Activated T-helper 1 cell treated with Interleukin-2 at 50 U/mL for 16 hours (primary cell): Measurements from ENCODE around the gene TMEM184B.
"Not testable (repeated sequence)": the region's sequence is repeated elsewhere in the genome, so short reads cannot be mapped to it uniquely, and the experiment has no call there.

Experiments
- DNase-seq: peaks from one replicate; pipeline ENCODE4 v3.0.0-alpha.2; 2020; ENCODE audit warnings: low read depth

The TMEM184B gene

DNA sequence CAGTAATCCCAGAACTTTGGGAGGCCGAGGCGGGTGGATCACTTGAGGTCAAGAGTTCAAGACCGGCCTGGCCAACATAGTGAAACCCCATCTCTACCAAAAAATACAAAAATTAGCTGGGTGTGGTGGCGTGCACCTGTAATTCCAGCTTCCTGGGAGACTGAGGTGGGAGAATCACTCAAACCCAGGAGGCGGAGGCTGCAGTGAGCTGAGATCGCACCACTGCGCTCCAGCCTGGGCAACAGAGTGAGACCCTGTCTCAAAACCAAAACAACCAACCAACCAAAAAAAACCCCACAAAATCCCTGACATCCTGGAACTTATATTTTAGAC is 94.2 kb downstream of the TMEM184B start:
- DNase-seq, result not testable (repeated sequence)

DNA sequence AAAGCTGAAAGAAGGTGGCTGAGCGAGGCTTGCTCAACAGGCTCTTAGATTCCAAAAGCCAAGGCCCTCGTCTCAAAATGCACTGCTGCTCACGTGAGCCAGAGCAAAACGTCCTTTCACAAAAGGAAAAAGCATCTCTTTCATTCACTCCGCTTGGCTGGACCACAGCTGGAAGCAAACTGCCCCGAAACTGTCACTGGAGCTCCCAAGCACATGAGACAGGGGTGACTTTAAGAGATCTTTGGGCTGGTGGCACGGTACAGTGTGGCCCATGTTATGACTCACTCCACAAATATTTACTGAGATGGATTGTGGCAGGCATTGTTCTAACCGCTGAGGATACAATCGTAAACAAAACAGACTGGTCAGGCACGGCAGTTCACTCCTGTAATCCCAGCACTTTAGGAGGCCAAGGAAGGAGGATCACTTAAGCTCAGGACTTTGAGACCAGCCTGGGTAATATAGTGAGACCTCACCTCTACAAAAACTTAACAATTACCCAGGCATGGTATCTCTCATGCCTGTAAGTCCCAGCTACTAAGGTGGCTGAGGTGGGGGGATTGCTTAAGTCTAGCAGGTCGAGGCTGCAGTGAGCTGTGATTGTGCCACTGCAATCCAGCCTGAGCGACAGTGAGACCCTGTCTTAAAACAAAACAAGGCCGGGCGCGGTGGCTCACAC is 94.7 kb downstream of the TMEM184B start:
- no peak for DNase-seq

DNA sequence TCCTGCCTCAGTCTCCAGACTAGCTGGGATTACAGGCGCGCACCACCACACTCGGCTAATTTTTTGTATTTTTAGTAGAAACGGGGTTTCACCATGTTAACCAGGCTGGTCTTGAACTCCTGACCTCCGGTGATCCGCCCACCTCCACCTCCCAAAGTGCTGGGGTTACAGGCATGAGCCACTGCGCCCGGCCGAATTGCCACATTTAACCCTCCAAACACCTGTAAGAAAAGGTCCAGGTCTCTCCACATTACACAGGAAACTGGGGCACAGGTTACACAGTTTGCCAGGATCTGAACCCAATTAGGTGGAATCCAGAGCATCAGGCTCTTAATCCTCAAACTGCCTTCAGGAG is 95.3 kb downstream of the TMEM184B start:
- not testable (repeated sequence) for DNase-seq

DNA sequence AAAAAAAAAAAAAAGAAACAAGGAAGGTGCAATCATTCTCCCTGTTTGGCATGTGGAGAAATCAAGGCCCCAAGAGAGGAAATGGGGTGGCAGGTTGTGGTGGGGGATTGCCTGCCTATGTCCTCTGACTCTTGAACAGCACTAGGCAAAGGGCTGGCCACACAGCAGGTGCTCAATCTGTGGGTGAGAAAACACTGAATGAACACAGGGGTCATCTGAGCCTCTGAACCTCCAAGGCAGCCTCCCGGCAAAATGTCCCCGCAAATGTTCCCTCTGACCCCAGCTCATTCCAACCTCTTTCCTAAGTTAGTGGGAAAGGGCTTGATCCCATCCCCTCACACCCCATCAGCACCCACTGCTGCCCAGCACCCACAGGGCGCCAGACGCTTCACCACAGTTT is 95.8 kb downstream of the TMEM184B start:
- no peak for DNase-seq

DNA sequence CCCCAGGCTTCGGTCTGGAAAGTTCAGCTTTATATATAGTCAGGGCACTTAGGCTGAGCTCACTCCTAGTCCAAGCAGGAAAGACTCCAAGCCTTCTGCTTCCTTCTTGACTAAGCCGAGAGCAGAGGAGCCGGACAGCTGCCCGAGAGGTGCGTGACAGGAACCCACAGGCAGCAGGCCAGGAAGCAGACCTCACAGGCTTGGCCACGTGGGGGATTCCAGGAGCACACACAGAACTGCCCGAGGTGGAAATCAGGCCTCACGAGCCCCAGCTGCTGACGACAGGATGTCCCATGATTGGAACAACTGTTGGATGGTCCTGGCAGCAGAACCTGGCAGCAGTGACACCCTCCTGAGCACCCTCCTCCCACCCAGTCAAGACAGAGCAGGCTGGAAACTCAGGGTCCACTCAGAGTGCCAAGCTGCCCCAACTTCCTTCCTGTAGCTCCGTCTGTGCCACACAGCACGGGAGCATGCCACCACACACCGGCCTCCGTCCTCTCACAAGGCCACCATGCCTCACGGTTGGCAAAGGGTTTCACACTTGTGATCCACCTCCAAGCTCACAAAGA is 96.6 kb downstream of the TMEM184B start:
- DNase-seq, result peak; percentile 14

DNA sequence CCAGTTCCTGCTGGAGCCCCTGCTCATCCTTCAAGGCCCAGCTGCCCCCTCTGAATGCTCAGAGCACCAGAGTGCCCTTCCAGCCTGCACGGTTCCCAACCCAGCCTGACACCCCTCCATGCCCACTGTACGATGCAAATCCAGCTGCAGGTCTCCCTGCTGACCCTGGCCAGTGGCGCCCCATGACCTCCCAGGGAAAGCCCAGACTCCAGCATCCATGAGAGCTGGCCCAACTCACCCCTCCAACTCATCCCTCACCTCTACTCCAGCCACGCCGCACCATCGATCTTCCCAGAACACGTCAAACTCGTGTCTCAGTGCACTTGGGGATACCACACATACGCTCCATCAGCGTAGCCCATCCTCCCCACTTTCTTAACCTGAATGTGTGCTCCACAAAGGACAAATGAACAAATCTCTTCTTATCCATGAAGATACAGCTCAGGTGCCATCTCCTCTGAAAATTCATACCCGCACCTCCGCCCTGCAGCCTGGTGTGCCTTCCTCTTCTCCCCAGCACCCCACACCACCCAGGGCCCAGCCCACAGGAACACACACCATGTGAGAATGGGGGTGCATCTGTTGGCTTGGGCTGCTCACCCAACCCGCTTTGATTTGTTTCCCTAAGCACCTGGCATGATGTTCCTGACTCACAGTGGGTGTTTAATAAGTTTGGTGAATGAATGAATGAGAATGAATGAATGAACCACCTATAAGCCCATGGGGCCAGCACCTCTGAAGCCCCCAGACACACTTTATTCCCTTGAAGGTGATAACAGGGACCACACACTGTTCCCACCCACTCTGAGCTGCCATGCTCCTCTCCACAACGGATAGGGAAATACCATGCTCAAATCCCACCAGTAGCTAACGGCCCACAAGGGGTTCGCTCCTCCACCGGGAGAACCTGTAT is 97.3 kb downstream of the TMEM184B start:
- no peak for DNase-seq

DNA sequence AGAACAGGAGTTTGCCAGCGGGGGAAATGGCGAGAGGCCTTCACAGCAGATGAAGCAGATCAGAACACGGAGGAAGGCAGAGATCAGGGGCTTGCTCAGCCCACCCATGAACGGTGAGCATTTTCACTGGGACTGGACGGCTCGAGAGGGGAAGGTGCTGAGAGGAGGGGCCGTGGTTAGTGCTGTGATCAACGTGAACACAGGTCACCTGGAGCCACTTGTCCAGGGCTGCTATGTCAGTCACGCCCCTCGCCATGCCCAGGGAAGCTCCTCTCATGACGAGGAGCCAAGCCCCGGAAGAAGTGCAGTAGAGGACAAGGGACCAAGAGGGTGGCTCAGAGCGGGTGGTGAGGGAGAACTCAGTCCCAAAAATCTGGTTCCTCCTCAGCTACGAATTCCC is 98.2 kb downstream of the TMEM184B start:
- no peak for DNase-seq

DNA sequence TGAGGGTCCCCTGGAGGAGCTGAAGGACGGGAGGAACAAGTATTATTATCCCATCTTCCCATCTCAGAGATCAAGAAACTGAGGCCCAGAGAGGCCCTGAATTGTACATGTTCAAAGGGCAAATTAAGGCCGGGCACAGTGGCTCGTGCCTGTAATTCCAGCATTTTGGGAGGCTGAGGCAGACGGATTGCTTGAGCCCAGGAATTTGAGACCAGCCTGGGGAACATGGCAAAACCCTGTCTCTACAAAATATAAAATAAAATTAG is 99.2 kb downstream of the TMEM184B start:
- no peak for DNase-seq

DNA sequence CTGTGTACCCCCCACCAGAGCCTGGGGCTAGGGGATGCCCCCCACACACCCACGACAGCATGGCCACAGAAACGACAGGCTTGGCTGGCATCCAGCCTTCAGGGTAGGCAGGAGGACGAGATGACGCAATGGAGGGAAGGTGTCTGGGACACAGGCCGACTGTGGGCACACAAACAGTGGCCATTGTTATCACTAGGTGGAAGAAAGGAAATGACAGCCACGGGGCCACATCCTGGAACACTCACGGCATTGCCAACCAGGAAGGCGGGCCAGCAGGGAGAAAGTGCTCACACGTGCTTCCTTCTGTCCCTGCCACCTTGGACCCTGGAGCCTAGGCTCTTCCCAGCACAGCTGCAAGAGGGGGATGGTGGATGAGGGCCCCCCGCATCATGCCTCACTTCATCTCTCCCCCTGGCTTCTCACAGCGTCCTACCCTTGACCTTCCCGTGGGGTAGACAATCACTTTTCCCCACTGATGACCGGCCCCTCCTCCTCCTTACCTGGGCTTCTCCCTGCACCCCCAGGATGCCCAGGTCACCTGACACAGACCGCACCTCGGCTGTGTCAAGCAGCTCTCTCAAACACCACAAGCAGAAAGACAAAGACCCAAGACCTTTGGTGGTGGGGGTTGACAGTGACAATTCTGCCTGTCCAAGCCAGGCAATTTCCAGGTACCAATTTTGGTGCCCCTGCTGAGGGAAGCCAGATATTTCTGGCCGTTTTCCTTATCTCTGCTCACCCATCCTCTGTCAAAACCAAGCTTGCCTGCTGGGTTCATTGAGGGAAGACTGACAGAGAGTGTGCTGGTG is 99.8 kb downstream of the TMEM184B start:
- DNase-seq, result no peak

DNA sequence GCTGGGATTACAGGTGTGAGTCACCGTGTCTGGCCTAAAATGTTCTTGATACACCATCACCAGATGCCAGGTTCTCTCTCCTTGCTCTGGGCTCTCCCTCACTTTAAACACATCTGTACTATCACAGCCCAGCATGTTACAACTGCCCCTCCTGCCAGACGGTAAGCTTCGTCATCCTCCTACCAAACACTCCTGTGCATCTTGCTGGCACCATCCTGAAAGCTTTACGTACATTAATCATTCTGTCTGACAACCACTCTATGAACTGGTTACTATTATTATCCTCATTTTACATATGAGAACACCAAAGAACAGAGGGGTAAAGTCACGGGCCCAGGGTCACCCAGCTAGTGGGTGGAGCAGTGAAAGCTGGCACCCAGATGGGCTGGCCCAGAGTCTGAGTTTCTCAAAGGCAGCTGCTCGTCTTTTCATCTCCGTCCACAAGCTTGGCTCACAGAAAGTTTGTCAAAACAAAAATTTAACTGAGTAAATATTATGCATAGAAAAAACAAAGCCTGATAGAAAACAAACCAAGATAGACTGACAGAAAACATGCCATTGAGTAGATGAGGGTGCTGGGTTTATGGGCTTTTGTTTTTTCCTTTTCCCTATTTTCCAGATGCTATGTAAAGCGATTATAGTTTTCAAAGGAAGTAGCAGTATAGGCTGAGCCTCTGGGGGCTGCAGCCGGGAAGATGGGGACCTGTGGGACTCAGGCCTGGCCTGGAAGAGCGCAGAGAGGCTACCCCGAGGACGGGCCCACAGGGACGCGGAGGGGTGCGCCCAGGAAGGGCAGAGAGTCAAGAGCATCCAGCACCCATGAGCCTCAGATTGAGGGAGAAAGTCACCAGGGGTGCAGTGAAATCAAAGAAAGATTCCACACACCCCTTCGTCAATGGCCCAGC is 100.6 kb downstream of the TMEM184B start:
- DNase-seq, result no peak

DNA sequence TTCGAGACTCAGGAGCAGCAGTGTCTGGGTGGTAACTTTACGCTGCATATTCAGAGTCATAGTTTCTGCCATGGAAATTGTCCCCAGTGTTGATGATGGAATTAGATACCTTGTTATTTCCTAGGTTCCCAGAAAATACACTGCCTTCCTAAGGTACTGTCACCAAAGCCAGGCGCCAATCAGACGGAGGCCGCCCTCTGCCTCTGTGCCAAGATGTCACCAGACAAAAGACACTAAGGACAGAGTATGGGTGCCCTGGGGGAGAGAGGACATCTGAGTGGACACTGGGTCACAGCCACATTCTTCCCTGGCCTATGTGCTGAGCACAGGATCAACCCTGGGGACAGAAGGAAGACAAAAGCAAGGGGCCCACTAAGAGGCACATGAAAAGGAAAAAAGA is 102.3 kb downstream of the TMEM184B start:
- DNase-seq, result no peak
